CD8-positive, alpha-beta memory T cell (primary cell): Measurements from ENCODE around the gene NELFE. TPM values are rescaled to one million over a fixed set of nuclear protein-coding genes. Genes with fewer than 3 reads are reported as not detected.

Source experiments
- CTCF ChIA-PET: fragments of 350-600 bp; sonication (Branson Sonifier 250); formaldehyde crosslinking; loops from one replicate; lab custom pipeline; 2021; ENCODE audit warnings: antibody characterized with exemption; lab: Charles Lee
- POLR2A ChIA-PET: fragments of 350-600 bp; sonication (Branson Sonifier 250); formaldehyde crosslinking; loops from one replicate; lab custom pipeline; 2021; ENCODE audit warnings: antibody characterized with exemption; lab: Charles Lee
- DNase-seq, 5 donors: peaks; one replicate each; pipeline versions ENCODE4 v3.0.0 to v3.0.0-alpha.2; 2020 to 2022; ENCODE audit warnings: mixed read lengths in 1 of 5
- H3K27ac ChIP-seq: one replicate; pipeline ENCODE4 v1.7.0; 2013; ENCODE audit warnings: low read depth, mild to moderate bottlenecking, low read length, moderate library complexity
- H3K27me3 ChIP-seq: 2 replicates; pipeline ENCODE4 v1.7.0; 2013; ENCODE audit warnings: low read length, mild to moderate bottlenecking; ENCODE audit not compliant: insufficient read depth, poor library complexity, severe bottlenecking
- H3K36me3 ChIP-seq: 2 replicates; pipeline ENCODE4 v1.7.0; 2013; ENCODE audit warnings: mild to moderate bottlenecking, low read length, moderate library complexity; ENCODE audit not compliant: insufficient read depth
- H3K4me1 ChIP-seq: 2 replicates; pipeline ENCODE4 v1.7.0; 2013; ENCODE audit warnings: mild to moderate bottlenecking, low read length, moderate library complexity; ENCODE audit not compliant: insufficient read depth
- H3K4me3 ChIP-seq: 2 replicates; pipeline ENCODE4 v1.7.0; 2013; ENCODE audit warnings: mild to moderate bottlenecking, low read length
- H3K9me3 ChIP-seq: 2 replicates; pipeline ENCODE4 v1.7.0; 2013; ENCODE audit warnings: mild to moderate bottlenecking, low read length
- H3K27ac Mint-ChIP-seq, 8 donors: one replicate each; pipeline ENCODE4 v1.8.0; 2020 to 2021; ENCODE audit warnings: mixed read lengths in 8 of 8, mild to moderate bottlenecking in 6 of 8, inconsistent platforms in 3 of 8, moderate library complexity in 3 of 8
- H3K27me3 Mint-ChIP-seq, 2 donors: one replicate each; pipeline ENCODE4 v1.8.0; 2020 to 2021; ENCODE audit warnings: mixed read lengths in 2 of 2, mild to moderate bottlenecking in 1 of 2, moderate library complexity in 1 of 2
- H3K36me3 Mint-ChIP-seq, 3 donors: one replicate each; pipeline ENCODE4 v1.8.0; 2020 to 2021; ENCODE audit warnings: mixed read lengths in 3 of 3, inconsistent platforms in 1 of 3, mild to moderate bottlenecking in 1 of 3
- H3K4me1 Mint-ChIP-seq, 3 donors: one replicate each; pipeline ENCODE4 v1.8.0; 2020 to 2021; ENCODE audit warnings: mixed read lengths in 3 of 3, inconsistent platforms in 1 of 3, mild to moderate bottlenecking in 1 of 3
- H3K4me3 Mint-ChIP-seq, 7 donors: one replicate each; pipeline ENCODE4 v1.8.0; 2020 to 2021; ENCODE audit warnings: mixed read lengths in 7 of 7, mild to moderate bottlenecking in 6 of 7, moderate library complexity in 4 of 7, inconsistent platforms in 2 of 7
- H3K9me3 Mint-ChIP-seq, 5 donors: one replicate each; pipeline ENCODE4 v1.8.0; 2020 to 2022; ENCODE audit warnings: mixed read lengths in 5 of 5, mild to moderate bottlenecking in 3 of 5, moderate library complexity in 2 of 5, inconsistent platforms in 1 of 5
- polyA plus RNA-seq: library from polyadenylated mRNA; unstranded; fragments of 300-500 nt; fragmentation: Illumina TruSeq; gene quantifications from one replicate; pipeline ENCODE4 v1.2.3, GENCODE V29; 2021
- total RNA-seq, 2 experiments: library from RNA; stranded (reverse); gene quantifications; one replicate each; pipeline ENCODE4 v1.2.3, GENCODE V29; 2021

The NELFE gene
- total and polyA plus RNA-seq, 3 experiments from 2014 or later, result 79.6 to 90.6 (median 86.1) TPM

- H3K4me1 ChIP-seq, result peaks cover 18% of the 10 kb centered on the region
- H3K4me3 Mint-ChIP-seq, result peak overlapping the region in 1 of 7 donors; percentile 40
- CTCF ChIA-PET, result interaction anchor here (1.1 kb wide), 1 partner anchor 15 kb away, joined by 3 read pairs; no protein-coding TSS in a partner anchor
- H3K4me3 ChIP-seq, result no peak overlapping the region
- H3K27me3 Mint-ChIP-seq, result peaks cover 0 to 8% of the 10 kb centered on the region in 2 donors
- H3K9me3 ChIP-seq, result no peaks in the 10 kb centered on the region
- no peaks in the 10 kb centered on the region for H3K9me3 Mint-ChIP-seq
- H3K4me1 Mint-ChIP-seq, result peaks cover 19 to 29% (median 26%) of the 10 kb centered on the region in 3 donors
- H3K27me3 ChIP-seq, result no peaks in the 10 kb centered on the region
- POLR2A ChIA-PET, result no interaction called here
- peaks cover 62% of the 10 kb centered on the region for H3K36me3 ChIP-seq
- no peak overlapping the region for H3K27ac ChIP-seq
- peaks cover 0 to 89% (median 17%) of the 10 kb centered on the region in 3 donors for H3K36me3 Mint-ChIP-seq
- H3K27ac Mint-ChIP-seq, result peak overlapping the region in 6 of 8 donors; percentile 66 to 100 (median 72)
- no peak for DNase-seq
These were observed 8.5 kb upstream of the NELFE start for GRCh38 chr6:31966997-31967925.

- no peak overlapping the region for H3K4me3 ChIP-seq
- ChIA-PET CTCF (interaction anchor here (1.1 kb wide), 1 partner anchor 14 kb away, joined by 3 read pairs; no protein-coding TSS in a partner anchor), POLR2A (no interaction called here)
- Mint-ChIP-seq H3K4me3 (peak overlapping the region in 1 of 7 donors; percentile 27), H3K4me1 (peaks cover 20 to 28% (median 23%) of the 10 kb centered on the region in 3 donors), H3K27me3 (peaks cover 0 to 1% of the 10 kb centered on the region in 2 donors), H3K9me3 (no peaks in the 10 kb centered on the region), H3K27ac (peak overlapping the region in 3 of 8 donors; percentile 66 to 76 (median 69)), H3K36me3 (peaks cover 0 to 89% (median 24%) of the 10 kb centered on the region in 3 donors)
- H3K4me1 ChIP-seq, result peaks cover 17% of the 10 kb centered on the region
- DNase-seq, result no peak
- no peaks in the 10 kb centered on the region for H3K9me3 ChIP-seq
- peaks cover 69% of the 10 kb centered on the region for H3K36me3 ChIP-seq
- no peaks in the 10 kb centered on the region for H3K27me3 ChIP-seq
- no peak overlapping the region for H3K27ac ChIP-seq
These were observed 7.7 kb upstream of the NELFE start for GRCh38 chr6:31966506-31966905.

GRCh38 chr6:31965700-31966099 is 6.9 kb upstream of the NELFE start:
- Mint-ChIP-seq H3K4me3 (no peak overlapping the region), H3K36me3 (peaks cover 0 to 96% (median 26%) of the 10 kb centered on the region in 3 donors), H3K4me1 (peaks cover 17 to 26% (median 18%) of the 10 kb centered on the region in 3 donors), H3K27ac (peak overlapping the region in 2 of 8 donors; percentile 38 to 76), H3K27me3 (peaks cover 0 to 1% of the 10 kb centered on the region in 2 donors), H3K9me3 (no peaks in the 10 kb centered on the region)
- no peak overlapping the region for H3K4me3 ChIP-seq
- H3K36me3 ChIP-seq, result peaks cover 75% of the 10 kb centered on the region
- no peaks in the 10 kb centered on the region for H3K9me3 ChIP-seq
- H3K27me3 ChIP-seq, result no peaks in the 10 kb centered on the region
- peaks cover 9% of the 10 kb centered on the region for H3K4me1 ChIP-seq
- no peak overlapping the region for H3K27ac ChIP-seq
- CTCF ChIA-PET, result interaction anchor here (1.1 kb wide), 1 partner anchor 13 kb away, joined by 3 read pairs; no protein-coding TSS in a partner anchor
- no peak for DNase-seq
- POLR2A ChIA-PET, result no interaction called here

- POLR2A ChIA-PET, result no interaction called here
- Mint-ChIP-seq H3K9me3 (no peaks in the 10 kb centered on the region), H3K27me3 (no peaks in the 10 kb centered on the region), H3K36me3 (peaks cover 0 to 95% (median 24%) of the 10 kb centered on the region in 3 donors), H3K4me1 (peaks cover 21 to 30% (median 23%) of the 10 kb centered on the region in 3 donors), H3K4me3 (no peak overlapping the region), H3K27ac (peak overlapping the region in 2 of 8 donors; percentile 71 to 76)
- H3K9me3 ChIP-seq, result no peaks in the 10 kb centered on the region
- H3K36me3 ChIP-seq, result peaks cover 74% of the 10 kb centered on the region
- no peak overlapping the region for H3K27ac ChIP-seq
- no peak overlapping the region for H3K4me3 ChIP-seq
- CTCF ChIA-PET, result no interaction called here
- H3K27me3 ChIP-seq, result no peaks in the 10 kb centered on the region
- peaks cover 14% of the 10 kb centered on the region for H3K4me1 ChIP-seq
- no peak for DNase-seq
These were observed 5.2 kb upstream of the NELFE start for GRCh38 chr6:31963921-31964320.

GRCh38 chr6:31961616-31962015 is 2.8 kb upstream of the NELFE start:
- ChIA-PET POLR2A (no interaction called here), CTCF (interaction anchor here (1.0 to 1.6 kb wide), 2 partner anchors 9 to 10 kb away, joined by 3 to 7 read pairs; no protein-coding TSS in a partner anchor)
- Mint-ChIP-seq H3K27me3 (peaks cover 0 to 1% of the 10 kb centered on the region in 2 donors), H3K36me3 (peaks cover 0 to 90% (median 18%) of the 10 kb centered on the region in 3 donors), H3K4me1 (peaks cover 34 to 47% (median 40%) of the 10 kb centered on the region in 3 donors), H3K27ac (peak overlapping the region in 7 of 8 donors; percentile 46 to 99 (median 83)), H3K9me3 (no peaks in the 10 kb centered on the region), H3K4me3 (peak overlapping the region in 1 of 7 donors; percentile 56)
- no peaks in the 10 kb centered on the region for H3K9me3 ChIP-seq
- DNase-seq, result no peak
- no peaks in the 10 kb centered on the region for H3K27me3 ChIP-seq
- H3K36me3 ChIP-seq, result peaks cover 60% of the 10 kb centered on the region
- no peak overlapping the region for H3K27ac ChIP-seq
- no peak overlapping the region for H3K4me3 ChIP-seq
- H3K4me1 ChIP-seq, result peaks cover 27% of the 10 kb centered on the region

GRCh38 chr6:31958412-31958740 is 395 bp downstream of the NELFE start:
- Histone ChIP-seq H3K4me3 (peak overlapping the region; percentile 100), H3K4me1 (peaks cover 27% of the 10 kb centered on the region), H3K27me3 (no peaks in the 10 kb centered on the region), H3K36me3 (peaks cover 59% of the 10 kb centered on the region), H3K9me3 (no peaks in the 10 kb centered on the region), H3K27ac (peak overlapping the region; percentile 99)
- Mint-ChIP-seq H3K27me3 (peaks cover 0 to 1% of the 10 kb centered on the region in 2 donors), H3K27ac (peak overlapping the region; percentile 96 to 99 (median 98)), H3K9me3 (no peaks in the 10 kb centered on the region), H3K36me3 (peaks cover 7 to 90% (median 20%) of the 10 kb centered on the region in 3 donors), H3K4me1 (peaks cover 34 to 47% (median 40%) of the 10 kb centered on the region in 3 donors), H3K4me3 (peak overlapping the region; percentile 88 to 98 (median 95))
- ChIA-PET POLR2A (interaction anchor here (0.6 to 4.7 kb wide), 5 partner anchors 13 to 1857 kb away, joined by 3 to 71 read pairs (median 4); partner anchors contain the start of genes DXO and GPANK1), CTCF (no interaction called here)
- no peak for DNase-seq

GRCh38 chr6:31956796-31957195 is 2.0 kb downstream of the NELFE start:
- peak overlapping the region in 6 of 8 donors; percentile 17 to 99 (median 96) for H3K27ac Mint-ChIP-seq
- CTCF ChIA-PET, result interaction anchor here (1.0 to 1.3 kb wide), 2 partner anchors 14 to 34 kb away, joined by 3 read pairs; no protein-coding TSS in a partner anchor
- no peak overlapping the region for H3K27ac ChIP-seq
- H3K4me1 ChIP-seq, result peaks cover 27% of the 10 kb centered on the region
- H3K27me3 Mint-ChIP-seq, result peaks cover 0 to 1% of the 10 kb centered on the region in 2 donors
- no peak for DNase-seq
- POLR2A ChIA-PET, result interaction anchor here (0.7 to 4.7 kb wide), 2 partner anchors 14 to 1448 kb away, joined by 3 to 71 read pairs; partner anchors contain the start of gene DXO
- no peak overlapping the region for H3K4me3 ChIP-seq
- peaks cover 55% of the 10 kb centered on the region for H3K36me3 ChIP-seq
- no peaks in the 10 kb centered on the region for H3K27me3 ChIP-seq
- no peaks in the 10 kb centered on the region for H3K9me3 ChIP-seq
- peaks cover 11 to 90% (median 16%) of the 10 kb centered on the region in 3 donors for H3K36me3 Mint-ChIP-seq
- H3K4me1 Mint-ChIP-seq, result peaks cover 28 to 42% (median 38%) of the 10 kb centered on the region in 3 donors
- H3K4me3 Mint-ChIP-seq, result no peak overlapping the region
- H3K9me3 Mint-ChIP-seq, result no peaks in the 10 kb centered on the region
